GM19023 (cell line): ENCODE data around the gene ZNF823.
A peak's percentile ranks its signal among the peaks of the same experiment; 100 is the strongest.

Source experiments
- ATAC-seq: cut with Tn5 transposase; IDR thresholded peaks from one replicate; pipeline ENCODE4 v1.9.1; 2021; ENCODE audit warnings: mild to moderate bottlenecking, moderate library complexity; ENCODE audit not compliant: unreplicated experiment

Gene ZNF823

GRCh38 chr19:11737964-11738745 is 591 bp downstream of the ZNF823 start:
- ATAC-seq, result peak; percentile 37

DNA sequence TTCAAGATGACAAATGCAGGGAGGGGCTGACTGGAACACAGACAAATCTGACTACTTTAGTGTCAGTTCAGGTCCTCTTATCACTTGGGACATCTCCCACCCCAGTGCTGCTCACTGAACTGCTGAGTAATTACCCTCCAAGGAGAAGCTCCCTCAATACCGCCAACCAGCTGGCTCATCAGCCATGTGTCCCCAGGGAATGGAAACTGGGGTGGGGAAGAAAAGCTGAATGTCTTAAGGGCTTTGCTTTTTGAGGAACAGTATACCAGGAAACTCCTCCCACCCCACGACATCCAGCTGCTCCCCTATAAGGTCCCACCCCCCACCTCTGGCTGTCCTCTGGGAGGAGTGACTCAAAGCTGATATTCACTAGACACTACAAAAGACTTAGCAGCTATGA is 2.0 kb downstream of the ZNF823 start:
- no peak for ATAC-seq

DNA sequence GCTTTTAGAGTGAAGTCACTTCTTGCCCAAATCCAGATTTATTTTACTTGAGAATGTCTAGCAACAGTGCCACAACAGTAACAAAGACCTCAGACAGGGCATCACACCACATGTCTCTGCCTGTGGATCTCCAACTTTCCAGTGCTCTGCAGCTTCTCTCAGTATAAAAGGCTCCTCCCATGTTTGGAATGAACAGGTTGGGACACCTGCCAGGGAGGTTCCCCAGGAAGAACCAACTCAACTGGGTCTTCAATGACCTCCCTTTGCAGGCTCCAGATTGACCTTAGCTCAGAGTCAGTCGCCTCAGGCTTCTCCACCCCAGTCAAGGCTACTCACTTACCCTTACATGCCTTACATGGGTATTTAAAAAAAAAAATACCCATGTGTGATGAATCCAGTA is 3.4 kb downstream of the ZNF823 start:
- ATAC-seq, result no peak

DNA sequence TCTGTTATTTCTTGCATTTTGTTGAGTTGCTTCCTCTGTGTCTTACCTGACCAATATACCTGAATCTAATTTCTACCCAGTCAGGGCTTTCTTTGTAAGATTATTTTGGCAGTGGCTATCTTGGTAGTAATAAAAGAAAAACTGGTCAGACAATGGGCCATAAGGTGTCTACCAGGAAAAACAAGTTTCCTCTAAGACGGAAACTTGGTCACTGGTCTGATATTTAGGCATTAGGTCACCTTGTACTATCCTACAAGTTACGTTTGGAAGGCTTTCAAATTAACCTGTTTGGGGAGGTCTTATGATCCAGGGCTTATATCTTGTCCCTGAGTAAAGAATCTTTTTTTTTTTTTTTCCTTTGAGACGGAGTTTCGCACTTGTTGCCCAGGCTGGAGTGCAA is 9.2 kb downstream of the ZNF823 start:
- ATAC-seq, result no peak

DNA sequence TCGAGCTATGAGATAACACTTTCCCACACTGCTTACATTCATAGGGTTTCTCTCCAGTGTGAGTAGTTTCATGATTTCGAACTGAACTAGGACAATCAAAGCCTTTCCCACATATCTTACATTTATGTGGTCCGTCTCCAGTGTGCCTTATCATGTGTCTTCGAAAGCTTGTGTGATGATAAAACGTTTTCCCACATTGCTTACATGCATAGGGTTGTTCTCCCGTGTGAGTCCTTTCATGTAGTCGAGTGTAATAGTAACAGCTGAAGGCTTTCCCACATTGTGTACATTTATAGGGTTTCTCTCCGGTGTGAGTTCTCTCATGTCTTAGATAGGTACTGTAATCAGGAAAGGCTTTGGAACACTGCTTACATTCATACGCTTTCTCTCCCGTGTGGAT is 16.3 kb downstream of the ZNF823 start:
- no peak for ATAC-seq

- no peak for ATAC-seq
Observed at GRCh38 chr19:11721681-11722080, 17.1 kb downstream of the ZNF823 start.

DNA sequence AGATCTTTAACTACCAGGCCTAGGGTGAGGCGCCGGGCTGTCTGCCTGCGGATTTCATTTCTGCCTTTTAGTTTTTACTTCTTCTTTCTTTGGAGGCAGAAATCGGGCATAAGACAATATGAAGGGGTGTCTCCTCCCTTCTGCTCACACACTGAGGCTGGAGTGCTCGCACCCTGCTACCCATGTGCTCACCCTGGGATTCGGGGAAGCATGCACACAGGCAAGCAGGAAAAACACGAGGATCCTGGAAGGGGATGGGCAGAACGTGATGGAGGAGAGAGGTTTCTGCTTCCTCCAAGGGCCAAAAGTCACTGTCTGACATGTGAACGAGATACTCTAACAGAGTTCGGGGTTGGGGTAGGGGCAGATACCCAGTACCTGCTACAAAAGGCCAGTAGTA is 28.4 kb downstream of the ZNF823 start:
- ATAC-seq, result no peak

DNA sequence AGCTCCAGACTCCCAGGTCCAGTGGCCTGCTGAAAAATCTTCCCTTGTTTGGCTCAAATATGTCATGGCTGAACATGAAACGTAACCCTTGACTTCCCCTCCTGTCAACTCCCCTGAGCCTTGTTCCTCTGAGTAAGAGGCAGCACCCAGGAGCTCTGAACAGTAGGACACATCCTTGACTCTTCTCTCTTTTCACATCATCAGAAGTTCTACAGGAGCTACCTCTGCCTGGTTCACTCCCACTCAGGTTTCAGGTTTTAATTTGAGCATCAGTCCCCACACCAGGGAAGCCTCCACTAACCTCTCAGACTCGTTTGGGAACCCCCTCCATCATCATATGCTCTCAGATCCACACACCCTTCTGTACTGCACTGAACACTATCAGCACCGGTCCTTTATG is 30.3 kb downstream of the ZNF823 start:
- ATAC-seq, result no peak

GRCh38 chr19:11705474-11705873 is 33.3 kb downstream of the ZNF823 start:
- ATAC-seq, result no peak

- ATAC-seq, result no peak
Observed at GRCh38 chr19:11704626-11705025, 34.1 kb downstream of the ZNF823 start.

DNA sequence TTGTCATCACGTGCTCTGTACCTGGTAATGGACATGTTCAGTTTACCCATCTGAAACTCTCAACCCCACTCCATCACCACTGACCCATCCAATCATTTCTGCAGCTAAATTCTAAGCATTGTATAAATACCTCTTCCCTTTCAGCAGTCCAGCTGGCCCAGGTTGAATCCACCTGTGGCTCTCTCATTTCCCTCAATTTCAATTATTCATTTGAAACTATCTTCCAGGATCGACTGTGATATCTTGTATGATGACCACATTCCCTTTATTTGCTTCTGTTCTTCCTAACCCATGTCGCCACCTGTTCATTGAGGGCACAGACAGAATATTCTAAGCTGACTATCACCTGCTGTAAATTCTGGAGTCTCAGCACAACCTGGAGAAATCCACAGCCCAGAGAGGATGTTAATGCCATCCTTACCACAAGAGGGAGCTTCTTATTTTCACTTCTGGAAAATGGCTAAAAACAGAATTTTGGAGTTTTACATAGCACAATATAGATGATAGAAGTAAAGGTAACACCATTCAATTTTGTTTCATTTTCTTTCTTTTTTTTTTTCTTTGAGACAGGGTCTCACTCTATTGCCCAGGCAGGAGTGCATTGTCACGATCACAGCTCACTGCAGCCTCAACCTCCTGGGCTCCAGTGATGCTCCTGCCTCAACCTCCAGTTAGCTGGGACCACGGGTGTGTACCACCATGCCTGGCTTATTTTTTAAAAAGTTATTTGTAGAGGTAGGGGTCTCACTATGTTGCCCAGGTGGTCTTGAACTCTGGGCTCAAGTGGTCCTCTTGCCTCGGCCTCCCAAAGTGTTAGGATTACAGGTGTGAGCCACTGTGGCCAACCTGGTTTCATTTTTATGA is 38.6 kb downstream of the ZNF823 start:
- ATAC-seq, result no peak

GRCh38 chr19:11698231-11698630 is 40.5 kb downstream of the ZNF823 start:
- ATAC-seq, result no peak

DNA sequence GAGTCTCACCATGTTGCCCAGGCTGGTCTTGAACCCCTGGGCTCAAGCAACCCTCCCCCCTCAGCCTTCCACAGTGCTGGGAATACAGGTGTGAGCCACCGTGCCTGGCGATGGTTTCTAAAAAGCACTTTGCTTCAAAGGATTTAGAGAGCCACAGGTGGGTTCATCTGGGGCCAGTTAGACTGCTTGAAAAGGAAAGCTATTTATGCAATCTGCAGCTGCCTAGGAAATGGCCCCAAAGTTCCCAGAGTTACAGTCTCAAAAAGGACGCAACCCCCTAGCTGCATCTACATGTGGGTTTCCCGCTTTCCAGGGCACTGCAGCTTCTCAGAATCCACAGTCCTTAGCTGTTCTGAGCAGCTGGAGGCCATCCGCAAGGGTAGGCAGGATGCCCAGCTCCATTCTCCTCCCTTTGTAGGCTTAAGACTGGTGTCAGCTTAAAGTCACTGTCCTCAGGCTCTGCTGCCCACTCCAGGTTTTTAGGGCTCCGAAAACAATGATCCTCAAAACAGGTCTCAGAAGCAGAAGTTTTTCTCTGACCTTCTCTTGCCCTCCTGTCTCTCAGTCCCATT is 41.4 kb downstream of the ZNF823 start:
- ATAC-seq, result no peak

DNA sequence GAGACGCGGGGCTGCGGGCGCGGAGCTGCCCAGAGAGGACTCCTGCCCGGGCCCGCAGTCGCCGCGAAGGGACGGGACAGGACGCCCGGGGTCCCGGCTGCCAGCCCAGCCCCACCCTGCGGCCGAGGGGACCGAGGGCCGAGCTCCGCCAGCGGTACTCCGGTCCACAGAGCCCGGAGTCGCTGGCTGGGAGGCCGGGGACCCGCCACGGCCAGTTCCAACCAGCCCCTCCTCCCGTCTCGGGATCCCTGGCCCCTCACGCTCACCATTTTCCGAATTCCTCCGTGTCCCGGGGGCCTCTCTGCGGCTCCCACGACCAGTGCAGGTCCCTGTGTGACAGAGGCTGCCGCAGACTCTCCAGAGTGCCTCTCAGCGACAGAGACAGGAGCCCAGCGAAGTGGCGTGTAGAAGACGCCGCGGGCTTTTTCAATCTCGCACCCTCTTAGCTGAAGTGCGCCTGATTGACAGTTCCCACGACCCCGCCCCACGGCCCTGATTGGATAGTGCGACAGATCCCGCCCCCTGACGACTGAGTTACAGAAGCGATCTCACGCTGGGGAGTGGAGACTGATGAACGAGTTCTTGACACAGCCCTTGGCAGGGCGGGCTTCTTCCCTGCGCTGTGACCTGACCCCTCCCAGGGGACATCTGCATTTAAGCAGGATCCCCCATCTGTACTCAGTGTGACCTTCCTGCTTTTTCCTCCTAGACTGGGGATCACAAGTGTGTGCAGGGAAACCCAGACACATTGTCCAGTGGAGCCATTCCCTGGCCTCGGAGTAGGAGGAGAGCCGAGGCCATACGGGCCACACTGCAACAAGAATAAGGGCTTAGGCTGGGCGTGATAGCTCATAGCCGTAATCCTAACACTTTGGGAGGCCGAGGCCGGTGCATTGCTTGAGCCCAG is 44.0 kb downstream of the ZNF823 start:
- peak; percentile 82 for ATAC-seq

GRCh38 chr19:11693505-11694499 is 44.9 kb downstream of the ZNF823 start:
- ATAC-seq, result no peak

- ATAC-seq, result no peak
Observed at GRCh38 chr19:11692127-11692790, 46.5 kb downstream of the ZNF823 start.

- no peak for ATAC-seq
Observed at GRCh38 chr19:11685676-11686650, 52.8 kb downstream of the ZNF823 start.
